ENCODE data around the gene ALOX15B.
"Not testable (repeated sequence)": the region's sequence is repeated elsewhere in the genome, so short reads cannot be mapped to it uniquely, and the experiment has no call there.

ALOX15B gene

GRCh38 chr17:8013731-8014557 lies 24.9 kb upstream of the ALOX15B start:
- no peak for DNase-seq (ENCODE audit: low read depth in 2 of 2)

GRCh38 chr17:8014558-8014850 lies 24.4 kb upstream of the ALOX15B start:
- no peak for DNase-seq (ENCODE audit: low read depth in 2 of 2)

- DNase-seq (ENCODE audit: low read depth in 2 of 2): no peak
These were observed 23.5 kb upstream of the ALOX15B start for GRCh38 chr17:8015236-8015956.

- DNase-seq (ENCODE audit: low read depth in 2 of 2): no peak
These were observed 22.8 kb upstream of the ALOX15B start for GRCh38 chr17:8015957-8016631.

- DNase-seq (ENCODE audit: low read depth in 2 of 2): no peak
These were observed 22.0 kb upstream of the ALOX15B start for GRCh38 chr17:8016632-8017424.

GRCh38 chr17:8018436-8018835 lies 20.4 kb upstream of the ALOX15B start:
- no peak for DNase-seq (ENCODE audit: low read depth in 2 of 2)

GRCh38 chr17:8019166-8019565 lies 19.7 kb upstream of the ALOX15B start:
- DNase-seq (ENCODE audit: low read depth in 2 of 2): no peak

GRCh38 chr17:8019665-8020650 lies 18.9 kb upstream of the ALOX15B start:
- DNase-seq (ENCODE audit: low read depth in 2 of 2): no peak

GRCh38 chr17:8020776-8021564 lies 17.9 kb upstream of the ALOX15B start:
- DNase-seq (ENCODE audit: low read depth in 2 of 2): no peak

- DNase-seq (ENCODE audit: low read depth in 2 of 2): no peak
These were observed 17.1 kb upstream of the ALOX15B start for GRCh38 chr17:8021565-8022359.

GRCh38 chr17:8022360-8023003 lies 16.4 kb upstream of the ALOX15B start:
- no peak for DNase-seq (ENCODE audit: low read depth in 2 of 2)

GRCh38 chr17:8024161-8024560 lies 14.7 kb upstream of the ALOX15B start:
- not testable (repeated sequence) for DNase-seq (ENCODE audit: low read depth in 2 of 2)

GRCh38 chr17:8025176-8025911 lies 13.5 kb upstream of the ALOX15B start:
- no peak for DNase-seq (ENCODE audit: low read depth in 2 of 2)

GRCh38 chr17:8029121-8029520 lies 9.7 kb upstream of the ALOX15B start:
- DNase-seq (ENCODE audit: low read depth in 2 of 2): no peak

- no peak for DNase-seq (ENCODE audit: low read depth in 2 of 2)
These were observed 7.6 kb upstream of the ALOX15B start for GRCh38 chr17:8031261-8031661.

- DNase-seq (ENCODE audit: low read depth in 2 of 2): no peak
These were observed 6.9 kb upstream of the ALOX15B start for GRCh38 chr17:8031950-8032349.

- DNase-seq (ENCODE audit: low read depth in 2 of 2): no peak
These were observed 6.4 kb upstream of the ALOX15B start for GRCh38 chr17:8032442-8032841.

- DNase-seq (ENCODE audit: low read depth in 2 of 2): no peak
These were observed 831 bp downstream of the ALOX15B start for GRCh38 chr17:8039611-8040168.

Measured in stimulated activated CD4-positive, alpha-beta T cell treated with anti-CD3 and anti-CD28 coated beads, Interleukin-1b, Interleukin-23, amount 100 ng/mL, for 1 hour (primary cell).